BE2C (cell line): ENCODE measurements around the gene PAMR1.

Experiments
- DNase-seq: peaks from one replicate; pipeline ENCODE4 v3.0.0-alpha.2; 2020
- H3K27me3 ChIP-seq: fragments of 250-450 bp; sonication (Bioruptor Pico); 2 replicates; pipeline ENCODE4 v1.5.1; 2020; ENCODE audit warnings: mild to moderate bottlenecking
- H3K36me3 ChIP-seq: fragments of 250-450 bp; sonication (Bioruptor Pico); 2 replicates; pipeline ENCODE4 v1.5.1; 2020; ENCODE audit warnings: mild to moderate bottlenecking
- H3K4me1 ChIP-seq: fragments of 250-450 bp; sonication (Bioruptor Pico); 2 replicates; pipeline ENCODE4 v1.5.1; 2020
- H3K4me3 ChIP-seq: 2 replicates; pipeline ENCODE4 v1.5.1; 2011; ENCODE audit warnings: low read depth, low read length
- H3K9me3 ChIP-seq: fragments of 250-450 bp; sonication (Bioruptor Pico); 2 replicates; pipeline ENCODE4 v1.5.1; 2020
- CTCF ChIP-seq: IDR thresholded peaks from 2 replicates; pipeline ENCODE4 v1.5.1; 2012; ENCODE audit warnings: mild to moderate bottlenecking, low read depth, low read length

The PAMR1 gene

DNA sequence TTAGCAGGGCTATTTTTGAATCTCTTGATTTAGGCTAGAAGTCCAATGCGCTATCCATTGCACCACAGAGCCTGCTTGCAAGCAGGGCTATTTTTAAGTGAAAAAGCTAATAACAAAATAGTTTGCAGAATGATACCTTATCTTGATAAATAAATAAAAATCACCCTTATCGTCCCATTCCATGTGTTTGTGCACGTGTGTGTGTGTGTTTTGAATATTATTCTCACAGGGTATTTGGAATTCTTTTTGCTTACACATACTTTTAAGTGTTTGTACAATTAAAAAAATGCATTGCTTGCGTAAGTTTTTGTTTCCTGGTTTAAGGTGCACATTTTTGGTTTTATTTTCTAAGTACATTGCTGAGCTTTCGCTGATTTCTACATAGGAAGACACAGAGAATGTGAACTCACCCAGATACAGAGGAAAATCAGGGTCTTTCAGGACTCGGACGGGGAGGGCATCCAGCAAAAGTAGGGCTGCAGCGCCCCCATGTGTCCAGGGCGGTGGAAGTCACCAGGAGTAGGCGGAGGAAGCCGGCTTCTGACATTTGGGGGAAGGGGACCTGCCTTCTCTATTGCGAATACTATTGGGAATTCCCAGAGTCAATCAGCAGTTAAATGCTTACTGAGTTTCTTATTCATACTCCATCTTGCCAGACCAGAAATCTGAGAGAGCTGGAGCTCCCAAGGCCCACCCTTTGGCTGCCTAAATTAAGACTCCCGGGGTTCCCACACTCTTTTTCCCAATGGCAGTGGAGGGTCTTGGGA lies 133.3 kb downstream of the PAMR1 start:
- DNase-seq = peak; percentile 80
- Histone ChIP-seq H3K4me3 (no peak overlapping the region), H3K36me3 (no peaks in the 10 kb centered on the region), H3K9me3 (no peaks in the 10 kb centered on the region), H3K27me3 (no peaks in the 10 kb centered on the region), H3K4me1 (no peaks in the 10 kb centered on the region)
- TF ChIP-seq CTCF = peak; percentile 70

GRCh38 chr11:35390737-35391682 lies 134.4 kb downstream of the PAMR1 start:
- TF ChIP-seq CTCF = no peak
- Histone ChIP-seq H3K4me1 (no peaks in the 10 kb centered on the region), H3K9me3 (no peaks in the 10 kb centered on the region), H3K4me3 (no peak overlapping the region), H3K36me3 (no peaks in the 10 kb centered on the region), H3K27me3 (no peaks in the 10 kb centered on the region)
- no peak for DNase-seq

DNA sequence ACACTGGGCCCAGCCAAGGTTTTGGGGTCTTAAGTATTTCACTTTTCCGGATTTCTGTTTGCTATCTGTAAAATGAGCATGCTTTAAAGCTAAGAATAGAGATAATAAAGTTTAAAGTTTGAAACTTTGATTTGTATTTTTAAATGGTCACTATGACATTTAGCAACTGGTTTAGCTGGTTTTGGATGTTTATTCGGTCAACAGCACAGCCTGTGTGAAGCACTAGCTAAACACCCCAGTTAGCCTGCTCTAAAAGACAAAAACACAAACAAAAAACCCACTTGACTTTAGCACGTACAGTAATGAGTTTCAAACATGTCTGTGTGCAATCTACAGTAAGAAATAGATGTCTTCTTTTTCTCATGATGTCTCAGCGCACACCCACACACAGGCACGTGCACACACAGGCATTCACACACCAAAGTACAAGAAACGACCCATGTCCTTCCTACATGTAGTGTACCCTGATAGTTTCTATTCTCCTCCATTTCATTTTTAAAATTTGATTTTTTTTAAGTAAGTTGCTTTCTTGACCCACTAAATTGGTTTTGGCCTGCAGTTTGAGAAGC lies 135.4 kb downstream of the PAMR1 start:
- DNase-seq = no peak
- no peak for TF ChIP-seq CTCF
- H3K9me3 ChIP-seq = no peaks in the 10 kb centered on the region
- no peak overlapping the region for H3K4me3 ChIP-seq
- H3K4me1 ChIP-seq = no peaks in the 10 kb centered on the region
- no peaks in the 10 kb centered on the region for H3K27me3 ChIP-seq
- H3K36me3 ChIP-seq = no peaks in the 10 kb centered on the region

DNA sequence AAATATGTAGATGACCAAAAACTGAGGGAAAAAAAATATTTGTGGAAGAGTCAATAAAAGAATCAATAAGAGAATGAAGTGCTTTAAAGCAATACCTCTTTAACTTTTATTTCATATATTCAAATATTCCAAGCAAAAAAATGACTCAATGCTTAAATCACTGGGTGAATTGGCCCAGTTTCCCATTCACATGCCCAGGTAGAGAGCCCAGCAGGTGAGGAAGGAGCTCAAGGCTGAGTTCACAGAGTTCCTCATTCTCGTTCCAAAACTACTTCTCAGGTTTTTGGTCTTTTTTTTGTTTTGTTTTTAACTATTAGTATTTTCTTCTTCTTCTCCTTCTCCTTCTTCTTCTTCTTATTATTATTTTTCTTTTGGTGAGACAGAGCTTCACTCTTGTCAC lies 136.3 kb downstream of the PAMR1 start:
- no peaks in the 10 kb centered on the region for H3K27me3 ChIP-seq
- no peak for TF ChIP-seq CTCF
- H3K4me3 ChIP-seq = no peak overlapping the region
- no peaks in the 10 kb centered on the region for H3K9me3 ChIP-seq
- H3K4me1 ChIP-seq = no peaks in the 10 kb centered on the region
- DNase-seq = no peak
- no peaks in the 10 kb centered on the region for H3K36me3 ChIP-seq

DNA sequence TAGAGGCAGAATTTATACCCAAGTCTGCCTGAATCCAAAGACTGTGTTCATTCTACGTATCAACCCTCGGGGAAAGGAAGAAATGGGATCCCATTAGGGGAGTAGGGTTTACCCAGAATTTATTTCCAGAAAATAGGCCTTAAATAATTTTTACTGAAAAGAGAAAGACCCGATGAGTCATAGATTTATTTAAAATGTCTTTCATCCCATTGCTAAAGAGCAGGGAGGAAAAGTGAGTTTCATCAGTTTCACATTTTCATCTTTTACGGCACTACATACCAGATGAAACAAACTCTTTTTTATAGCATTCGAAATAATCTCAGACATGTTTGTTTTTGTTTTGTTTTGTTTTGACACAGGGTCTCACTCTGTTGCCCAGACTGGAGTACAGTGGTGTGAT lies 137.4 kb downstream of the PAMR1 start:
- no peak for TF ChIP-seq CTCF
- no peak for DNase-seq
- H3K4me3 ChIP-seq = no peak overlapping the region
- H3K36me3 ChIP-seq = no peaks in the 10 kb centered on the region
- H3K4me1 ChIP-seq = no peaks in the 10 kb centered on the region
- no peaks in the 10 kb centered on the region for H3K9me3 ChIP-seq
- no peaks in the 10 kb centered on the region for H3K27me3 ChIP-seq
